Stimulated activated CD4-positive, alpha-beta T cell treated with anti-CD3 and anti-CD28 coated beads, TNF-alpha, amount 100 ng/mL, for 4 hours (primary cell): ENCODE results near the gene PCYT1A.
"Not testable (repeated sequence)": the region's sequence is repeated elsewhere in the genome, so short reads cannot be mapped to it uniquely, and the experiment has no call there.

Experiments used
- DNase-seq, 3 experiments: peaks; one replicate each; pipeline ENCODE4 v3.0.0-alpha.2; 2020; ENCODE audit warnings: low read depth in 3 of 3

Gene PCYT1A

DNA sequence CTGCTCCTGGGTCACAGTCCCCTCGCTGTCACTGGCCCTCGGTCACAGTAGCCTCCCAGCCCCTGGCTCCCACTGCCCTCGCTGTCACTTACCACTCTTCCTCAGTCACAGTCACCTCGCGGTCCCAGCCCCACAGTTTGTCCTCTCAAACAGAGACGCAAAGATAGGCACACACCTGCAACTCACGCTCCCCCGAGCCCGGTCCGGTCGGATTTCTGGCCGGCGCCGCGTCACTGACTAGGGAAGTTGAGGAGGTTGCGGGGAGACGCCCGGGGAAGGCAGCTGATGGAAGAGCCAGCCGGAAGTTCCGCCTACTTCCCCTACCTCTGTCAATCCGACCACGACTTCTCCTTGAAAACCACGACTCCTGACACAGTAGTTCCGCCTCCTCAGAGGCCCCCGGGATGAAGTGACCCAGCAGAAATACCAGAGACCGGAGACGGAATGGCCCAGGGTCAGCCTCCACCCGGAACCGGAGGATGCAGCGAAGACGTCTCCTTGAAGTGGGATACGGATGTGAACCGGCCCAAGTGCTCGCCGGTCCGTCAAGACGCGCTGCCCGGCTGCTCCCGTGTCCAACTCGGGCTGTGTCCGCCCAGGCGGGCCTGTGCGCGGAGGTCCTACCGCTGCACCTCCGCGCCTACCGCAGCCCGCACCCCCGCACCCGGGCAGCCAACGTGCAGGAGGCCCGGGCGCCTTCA is at the start of gene PCYT1A:
PCYT1A (minus strand) TSS at position 287 of the 701 bp plus-strand sequence. CDS start 17,195 bp downstream, outside the sequence.
- DNase-seq: peak; percentile 41 to 48 (median 48)

DNA sequence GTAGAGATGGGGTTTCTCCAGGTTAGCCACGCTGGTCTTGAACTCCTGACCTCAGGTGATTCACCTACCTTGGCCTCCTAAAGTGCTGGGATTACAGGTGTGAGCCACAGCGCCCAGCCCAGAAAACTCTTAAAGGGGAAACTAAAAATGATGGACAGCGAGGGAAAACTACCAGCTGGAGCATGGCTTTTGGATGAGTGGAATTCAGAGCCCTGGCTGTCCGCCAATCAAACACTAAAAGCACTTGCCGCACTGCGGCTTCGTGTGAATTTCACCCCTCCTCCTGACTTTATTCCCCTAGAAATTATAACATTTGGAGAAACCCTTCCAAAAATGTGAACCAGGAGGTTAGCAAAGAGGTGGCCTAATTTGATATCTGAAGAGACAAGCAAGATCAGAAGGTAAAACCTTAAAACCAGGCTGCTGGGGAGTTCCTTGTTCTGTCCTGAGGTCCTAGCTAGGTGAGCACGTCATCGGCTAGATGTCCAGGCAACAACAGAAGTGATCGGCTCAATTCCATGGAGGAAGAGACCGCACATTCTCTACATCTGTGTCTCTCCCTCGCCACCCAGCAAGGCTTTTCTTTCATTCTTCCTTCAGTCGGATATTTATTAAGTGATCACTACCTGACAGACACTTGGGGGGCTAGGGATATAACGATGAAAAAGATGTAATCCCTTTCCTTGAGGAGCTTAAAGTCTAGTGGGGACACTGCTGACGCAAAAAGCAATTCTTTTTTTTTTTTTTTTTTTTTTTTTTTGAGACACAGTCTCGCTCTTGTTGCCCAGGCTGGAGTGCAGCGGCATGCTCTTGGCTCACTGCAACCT is 49.0 kb upstream of the PCYT1A start:
- DNase-seq: no peak

- no peak for DNase-seq
Measured at GRCh38 chr3:196335503-196335948, 48.0 kb upstream of the PCYT1A start.

- no peak for DNase-seq
Measured at GRCh38 chr3:196334982-196335381, 47.5 kb upstream of the PCYT1A start.

DNA sequence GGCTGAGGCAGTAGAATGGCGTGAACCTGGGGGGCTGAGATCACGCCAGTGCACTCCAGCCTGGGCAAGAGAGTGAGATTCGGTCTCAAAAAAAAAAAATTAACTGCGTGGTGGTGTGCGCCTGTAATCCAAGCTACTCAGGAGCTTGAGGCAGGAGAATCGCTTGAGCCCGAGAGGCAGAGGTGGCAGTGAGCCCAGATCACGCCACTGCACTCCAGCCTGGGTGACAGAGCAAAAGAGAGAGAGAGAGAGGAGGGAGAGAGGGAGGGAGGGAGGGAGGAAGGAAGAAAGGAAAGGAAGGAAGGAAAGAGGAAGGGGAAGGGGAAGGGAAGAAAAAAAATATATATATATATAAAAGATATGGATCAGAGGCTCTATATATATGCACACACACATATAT is 44.6 kb upstream of the PCYT1A start:
- no peak for DNase-seq

DNA sequence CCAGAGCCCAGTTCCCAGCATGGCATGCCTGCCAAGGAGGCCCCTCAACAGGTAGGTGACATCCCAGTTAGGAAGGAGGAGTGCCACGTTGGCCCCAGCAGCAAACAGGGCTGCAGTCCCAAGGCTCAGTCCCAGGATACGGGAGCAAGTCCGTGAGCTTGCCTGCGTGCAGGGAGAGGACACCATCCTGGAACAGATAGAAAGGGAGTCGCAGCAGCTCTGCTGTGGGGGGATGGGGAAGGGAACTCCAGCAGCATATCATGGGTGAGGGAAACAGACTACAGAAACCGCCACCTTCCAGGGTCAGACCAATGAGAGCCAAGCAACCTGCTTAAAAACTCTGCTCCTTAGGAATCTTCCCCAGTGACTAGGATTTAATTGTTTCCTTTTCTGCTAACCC is 39.9 kb upstream of the PCYT1A start:
- no peak for DNase-seq

DNA sequence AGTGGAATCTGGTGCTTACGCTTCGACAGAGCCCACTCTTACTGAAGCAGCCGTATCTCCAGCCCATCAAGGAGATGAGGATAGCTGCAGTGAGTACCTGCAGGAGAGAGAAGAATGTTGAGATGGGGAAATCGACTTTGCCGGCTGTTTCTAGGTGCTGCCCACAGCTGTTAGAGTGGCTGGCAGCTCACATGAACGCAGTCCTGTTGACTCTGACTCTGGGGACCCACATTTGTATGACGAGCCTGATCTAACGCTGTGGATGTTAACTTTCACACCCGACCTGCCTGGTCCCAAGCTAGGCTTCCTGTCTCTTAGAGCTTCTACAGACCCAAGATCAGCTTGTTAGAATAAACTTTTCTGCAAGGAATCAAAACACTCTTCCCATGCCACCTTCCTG is 39.4 kb upstream of the PCYT1A start:
- no peak for DNase-seq

DNA sequence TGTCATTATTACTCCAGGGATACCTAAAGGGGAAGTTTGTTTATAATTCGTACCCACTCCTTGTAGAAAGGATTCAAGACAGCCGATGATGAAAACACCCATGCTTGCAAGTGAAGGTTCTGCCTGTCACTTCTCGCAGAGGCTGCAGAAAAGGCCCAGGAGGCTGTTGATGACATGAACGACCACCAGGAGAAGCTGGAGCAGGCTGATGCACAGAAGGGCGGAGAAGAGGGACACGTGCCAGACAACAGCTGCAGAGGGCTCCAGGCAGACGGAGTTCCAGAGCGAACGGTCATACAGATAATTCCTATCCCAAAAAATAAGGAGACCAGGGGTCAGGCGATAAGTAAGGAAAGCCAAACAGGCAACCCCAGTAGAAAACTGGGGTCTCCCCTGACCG is 36.2 kb upstream of the PCYT1A start:
- no peak for DNase-seq

- no peak for DNase-seq
Measured at GRCh38 chr3:196323016-196323415, 35.5 kb upstream of the PCYT1A start.

GRCh38 chr3:196321162-196321561 is 33.6 kb upstream of the PCYT1A start:
- DNase-seq: no peak

- DNase-seq: no peak
Measured at GRCh38 chr3:196320137-196320536, 32.6 kb upstream of the PCYT1A start.

- peak; percentile 63 to 77 (median 63) for DNase-seq
Measured at GRCh38 chr3:196317687-196318467, 30.4 kb upstream of the PCYT1A start, which contains the start of gene DYNLT2B. Gene DYNLT2B, minus strand, starts transcription at chr3:196318240. Its CDS starts 88 bp downstream, at chr3:196318152.

DNA sequence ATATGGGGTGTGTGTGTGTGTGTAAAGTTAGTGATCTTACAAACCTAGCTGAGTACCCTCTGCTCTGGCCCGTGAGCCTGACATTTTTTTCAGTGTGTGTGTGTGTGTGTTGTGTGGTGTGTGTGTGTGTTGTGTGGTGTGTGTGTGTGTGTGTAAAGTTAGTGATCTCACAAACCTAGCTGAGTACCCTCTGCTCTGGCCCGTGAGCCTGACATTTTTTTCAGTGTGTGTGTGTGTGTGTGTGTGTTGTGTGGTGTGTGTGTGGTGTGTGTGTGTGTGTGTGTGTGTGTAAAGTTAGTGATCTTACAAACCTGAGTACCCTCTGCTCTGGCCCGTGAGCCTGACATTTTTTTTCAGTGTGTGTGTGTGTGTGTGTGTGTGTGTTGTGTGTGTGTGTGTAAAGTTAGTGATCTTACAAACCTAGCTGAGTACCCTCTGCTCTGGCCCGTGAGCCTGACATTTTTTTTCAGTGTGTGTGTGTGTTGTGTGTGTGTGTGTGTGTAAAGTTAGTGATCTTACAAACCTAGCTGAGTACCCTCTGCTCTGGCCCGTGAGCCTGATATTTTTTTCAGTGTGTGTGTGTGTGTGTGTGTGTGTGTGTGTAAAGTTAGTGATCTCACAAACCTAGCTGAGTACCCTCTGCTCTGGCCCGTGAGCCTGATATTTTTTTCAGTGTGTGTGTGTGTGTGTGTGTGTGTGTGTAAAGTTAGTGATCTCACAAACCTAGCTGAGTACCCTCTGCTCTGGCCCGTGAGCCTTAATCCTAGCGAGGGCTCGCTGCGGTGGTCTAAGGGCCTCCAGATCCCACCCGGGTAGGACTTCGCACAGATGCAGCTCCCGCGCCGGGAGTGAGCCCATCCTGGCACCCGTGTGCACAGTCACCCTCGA is 29.5 kb upstream of the PCYT1A start:
- not testable (repeated sequence) for DNase-seq

- no peak for DNase-seq
Measured at GRCh38 chr3:196315821-196316220, 28.3 kb upstream of the PCYT1A start.

DNA sequence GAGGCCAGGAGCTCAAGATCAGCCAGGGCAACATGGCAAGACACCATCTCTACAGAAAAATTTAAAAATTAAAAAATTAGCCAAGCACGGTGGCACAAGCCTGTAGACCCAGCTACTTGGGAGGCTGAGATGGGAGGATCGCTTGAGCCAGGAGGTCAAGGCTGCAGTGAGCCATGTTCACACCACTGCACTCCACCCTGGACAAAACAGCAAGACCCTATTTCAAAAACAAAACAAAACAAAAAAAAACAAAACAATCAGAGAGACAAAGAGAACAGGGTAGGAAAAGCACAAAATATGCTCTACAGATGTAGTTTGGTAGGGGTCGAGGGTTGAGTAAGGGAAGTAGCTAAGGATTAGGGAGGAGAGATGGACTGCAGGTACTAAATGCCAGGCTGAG is 27.1 kb upstream of the PCYT1A start:
- DNase-seq: no peak

DNA sequence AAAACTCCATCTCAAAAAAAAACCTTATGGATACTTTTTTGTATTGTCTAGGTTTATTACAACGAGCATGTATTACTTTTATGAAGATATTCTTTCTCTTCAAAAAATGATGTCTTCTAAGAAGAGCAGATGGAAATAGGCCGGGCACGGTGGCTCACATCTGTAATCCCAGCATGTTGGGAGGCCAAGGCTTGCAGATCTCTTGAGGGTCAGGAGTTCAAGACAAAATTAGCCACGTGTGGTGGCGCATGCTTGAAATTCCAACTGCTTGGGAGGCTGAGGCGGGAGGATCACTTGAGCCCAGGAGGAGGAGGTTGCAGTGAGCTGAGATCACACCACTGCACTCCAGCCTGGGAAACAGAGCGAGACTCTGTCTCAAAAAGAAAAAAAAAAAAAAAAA is 26.6 kb upstream of the PCYT1A start:
- DNase-seq: not testable (repeated sequence)

- not testable (repeated sequence) for DNase-seq
Measured at GRCh38 chr3:196302960-196303359, 15.4 kb upstream of the PCYT1A start.

DNA sequence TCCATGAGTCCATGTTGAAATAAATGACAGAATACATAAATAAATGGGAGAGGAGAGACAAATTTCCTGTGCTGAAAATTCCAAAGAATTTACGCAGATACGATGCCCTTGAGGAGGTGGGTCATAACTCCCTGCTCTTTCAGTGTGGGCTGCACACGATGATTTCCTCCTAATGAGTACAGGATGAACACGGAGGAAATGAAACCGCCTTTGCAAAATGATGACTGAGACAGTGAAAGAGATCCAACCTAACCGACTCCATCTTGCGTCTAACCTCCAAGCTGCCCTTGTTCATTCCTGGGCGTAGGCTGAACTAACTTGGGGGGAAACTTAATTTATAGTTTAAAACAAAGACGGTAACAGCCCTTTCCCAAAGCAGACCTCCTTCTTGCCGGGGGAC is 15.0 kb upstream of the PCYT1A start:
- DNase-seq: not testable (repeated sequence)

DNA sequence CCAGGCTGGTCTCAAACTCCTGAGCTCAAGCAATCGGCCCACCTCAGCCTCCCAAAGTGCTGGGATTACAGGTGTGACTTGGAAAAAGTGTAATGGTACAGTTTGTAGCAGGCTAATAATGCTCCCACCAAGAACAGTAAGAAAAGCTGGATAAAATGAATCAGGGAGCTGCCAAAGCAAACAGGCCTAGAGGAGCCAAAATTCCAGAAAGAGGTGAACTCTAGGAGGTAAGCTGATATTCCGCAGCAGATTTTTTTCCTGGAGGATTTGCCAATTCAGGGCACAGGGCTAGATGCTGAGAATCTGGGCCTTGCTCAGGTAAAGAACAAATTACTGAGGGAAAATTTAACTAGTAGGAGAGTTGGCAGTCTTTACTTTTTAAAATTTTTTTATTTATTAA is 11.0 kb upstream of the PCYT1A start:
- DNase-seq: no peak

- DNase-seq: no peak
Measured at GRCh38 chr3:196292286-196292923, 4.9 kb upstream of the PCYT1A start.

GRCh38 chr3:196288141-196288460 is 575 bp upstream of the PCYT1A start:
- DNase-seq: no peak
